Measurements from ENCODE around the gene CAMTA1. TPM values are rescaled to one million over a fixed set of nuclear protein-coding genes. Genes with fewer than 3 reads are reported as not detected.

Gene CAMTA1
- polyA plus RNA-seq, 1 of the 3 experiments (the other 2 are of a cell fraction), result 63.1 TPM

GRCh38 chr1:7638078-7638477, 852.8 kb downstream of the CAMTA1 start:
- TF ChIP-seq RXRA (IDR thresholded peaks at IDR 0.05; ENCODE audit: borderline replicate concordance, low read depth) (no peak), CHD2 (IDR thresholded peaks at IDR 0.05; ENCODE audit: low read length, partially characterized antibody) (no peak), FOXM1 (IDR thresholded peaks at IDR 0.05; ENCODE audit: low read depth) (no peak), SIN3A (IDR thresholded peaks at IDR 0.05; ENCODE audit: borderline replicate concordance, low read depth, low read length) (no peak), CTCF (IDR thresholded peaks at IDR 0.05) (no peak), NRF1 (IDR thresholded peaks at IDR 0.05; ENCODE audit: low read depth, low read length) (no peak), TCF12 (IDR thresholded peaks at IDR 0.05) (no peak)
- TF ChIP-seq, protein P1, sequence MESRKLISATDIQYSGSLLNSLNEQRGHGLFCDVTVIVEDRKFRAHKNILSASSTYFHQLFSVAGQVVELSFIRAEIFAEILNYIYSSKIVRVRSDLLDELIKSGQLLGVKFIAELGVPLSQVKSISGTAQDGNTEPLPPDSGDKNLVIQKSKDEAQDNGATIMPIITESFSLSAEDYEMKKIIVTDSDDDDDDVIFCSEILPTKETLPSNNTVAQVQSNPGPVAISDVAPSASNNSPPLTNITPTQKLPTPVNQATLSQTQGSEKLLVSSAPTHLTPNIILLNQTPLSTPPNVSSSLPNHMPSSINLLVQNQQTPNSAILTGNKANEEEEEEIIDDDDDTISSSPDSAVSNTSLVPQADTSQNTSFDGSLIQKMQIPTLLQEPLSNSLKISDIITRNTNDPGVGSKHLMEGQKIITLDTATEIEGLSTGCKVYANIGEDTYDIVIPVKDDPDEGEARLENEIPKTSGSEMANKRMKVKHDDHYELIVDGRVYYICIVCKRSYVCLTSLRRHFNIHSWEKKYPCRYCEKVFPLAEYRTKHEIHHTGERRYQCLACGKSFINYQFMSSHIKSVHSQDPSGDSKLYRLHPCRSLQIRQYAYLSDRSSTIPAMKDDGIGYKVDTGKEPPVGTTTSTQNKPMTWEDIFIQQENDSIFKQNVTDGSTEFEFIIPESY (IDR thresholded peaks at IDR 0.05; ENCODE audit: borderline replicate concordance, low read depth), result no peak
- H3K9me3 ChIP-seq, result no peaks in the 10 kb centered on the region
- H3K9ac ChIP-seq, result no peak overlapping the region
- H4K20me1 ChIP-seq (ENCODE audit: insufficient read depth), result no peaks in the 10 kb centered on the region
- H3K9me2 ChIP-seq, result no peaks in the 10 kb centered on the region
- H2AFZ ChIP-seq (ENCODE audit: low read depth), result no peak overlapping the region
- H3K4me3 ChIP-seq (ENCODE audit: low read depth in 2 of 2, low read length in 1 of 2), result no peak overlapping the region
- POLR2A ChIA-PET, result no interaction called here
- DNase-seq, result no peak
- H3K4me2 ChIP-seq, result no peak overlapping the region
- H3F3A ChIP-seq (replicated peaks; ENCODE audit: insufficient read depth), result no peaks in the 10 kb centered on the region
- CTCF ChIA-PET, result interaction anchor here (0.7 to 2.1 kb wide), 7 partner anchors 10 to 568 kb away, joined by 3 to 12 read pairs (median 3); no protein-coding TSS in a partner anchor
- H3K36me3 ChIP-seq (replicated peaks in 1 of 2; ENCODE audit: control insufficient read depth in 1 of 2, insufficient read depth in 2 of 2, low read length in 1 of 2), result no peaks in the 10 kb centered on the region
- 84% methylated on average over 7 of the region's 8 CpGs for WGBS (ENCODE audit: low lambda C conversion rate)
- H3K27me3 ChIP-seq (ENCODE audit: insufficient read depth), result no peaks in the 10 kb centered on the region
- peaks cover 0 to 72% of the 10 kb centered on the region in 2 experiments; a peak in 1 of 4 replicates for H3K4me1 ChIP-seq (ENCODE audit: control insufficient read depth in 1 of 2, insufficient read depth in 2 of 2, low read depth in 1 of 2, low read length in 1 of 2)
- H3K27ac ChIP-seq (ENCODE audit: low read depth in 2 of 2, low read length in 1 of 2), result peak overlapping the region in 1 of 2 experiments; percentile 81; a peak in 2 of 4 replicates
- H3K79me2 ChIP-seq (ENCODE audit: insufficient read depth), result no peaks in the 10 kb centered on the region

DNA sequence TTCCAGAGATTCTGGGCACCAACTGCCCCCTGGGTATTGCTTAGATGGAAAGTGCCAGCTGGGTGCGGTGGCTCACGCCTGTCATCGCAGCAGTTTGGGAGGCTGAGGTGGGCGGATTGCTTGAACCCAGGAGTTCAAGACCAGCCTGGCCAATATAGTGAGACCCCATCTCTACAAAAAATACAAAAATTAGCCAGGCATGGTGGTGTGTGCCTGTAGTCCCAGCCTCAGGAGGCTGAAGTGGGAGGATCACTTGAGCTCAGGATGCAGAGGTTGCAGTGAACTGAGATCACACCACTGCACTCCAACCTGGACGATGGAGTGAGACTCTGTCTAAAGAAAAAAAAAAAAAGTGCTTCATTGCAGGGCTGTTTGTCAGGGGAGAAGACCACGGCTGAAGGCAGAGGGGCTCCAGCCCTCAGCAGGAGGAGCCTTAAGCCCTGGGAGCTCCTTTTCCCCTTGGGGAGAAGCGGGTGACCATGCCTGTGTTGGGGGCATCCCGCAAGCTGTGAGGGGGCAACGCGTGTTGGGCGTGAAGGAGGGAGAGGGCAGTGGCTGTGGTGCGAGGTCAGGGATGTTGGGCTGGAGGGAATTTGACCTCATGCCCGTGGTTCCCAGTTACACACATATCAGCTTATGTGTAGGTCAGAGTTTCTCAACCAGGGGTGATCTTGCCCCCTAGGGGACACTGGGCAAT, 854.3 kb downstream of the CAMTA1 start:
- Histone ChIP-seq H3K4me3 (ENCODE audit: low read depth in 2 of 2, low read length in 1 of 2) (no peak overlapping the region), H4K20me1 (ENCODE audit: insufficient read depth) (no peaks in the 10 kb centered on the region), H3K9me2 (no peaks in the 10 kb centered on the region), H3K27ac (ENCODE audit: low read depth in 2 of 2, low read length in 1 of 2) (no peak overlapping the region; a peak in 1 of 4 replicates), H2AFZ (ENCODE audit: low read depth) (no peak overlapping the region), H3K4me2 (no peak overlapping the region), H3K9me3 (no peaks in the 10 kb centered on the region), H3K9ac (no peak overlapping the region), H3K79me2 (ENCODE audit: insufficient read depth) (no peaks in the 10 kb centered on the region), H3K36me3 (replicated peaks in 1 of 2; ENCODE audit: control insufficient read depth in 1 of 2, insufficient read depth in 2 of 2, low read length in 1 of 2) (no peaks in the 10 kb centered on the region), H3K4me1 (ENCODE audit: control insufficient read depth in 1 of 2, insufficient read depth in 2 of 2, low read depth in 1 of 2, low read length in 1 of 2) (peaks cover 0 to 67% of the 10 kb centered on the region in 2 experiments; a peak in 1 of 4 replicates), H3F3A (replicated peaks; ENCODE audit: insufficient read depth) (no peaks in the 10 kb centered on the region), H3K27me3 (ENCODE audit: insufficient read depth) (no peaks in the 10 kb centered on the region)
- DNase-seq, result no peak
- POLR2A ChIA-PET, result interaction anchor here (0.6 to 1.1 kb wide), 2 partner anchors 9 to 60 kb away, joined by 3 read pairs; no protein-coding TSS in a partner anchor
- TF ChIP-seq USF2 (IDR thresholded peaks at IDR 0.05; ENCODE audit: borderline replicate concordance, low read depth, low read length) (no peak), CTCF (IDR thresholded peaks at IDR 0.05) (no peak), TAF1 (IDR thresholded peaks at IDR 0.05; ENCODE audit: borderline replicate concordance, low read depth, low read length) (no peak), GATA2 (CRISPR knock-in tag; IDR thresholded peaks at IDR 0.05) (no peak), RCOR1 (IDR thresholded peaks at IDR 0.05; ENCODE audit: low read length) (no peak), CHD2 (IDR thresholded peaks at IDR 0.05; ENCODE audit: low read length, partially characterized antibody) (no peak), YY1 (IDR thresholded peaks at IDR 0.05; ENCODE audit: low read depth) (no peak), RXRA (IDR thresholded peaks at IDR 0.05; ENCODE audit: borderline replicate concordance, low read depth) (no peak), FOSL2 (IDR thresholded peaks at IDR 0.05; ENCODE audit: borderline replicate concordance, low read depth) (no peak), MXI1 (IDR thresholded peaks at IDR 0.05; ENCODE audit: low read depth, low read length) (no peak), TEAD4 (IDR thresholded peaks at IDR 0.05; ENCODE audit: borderline replicate concordance, insufficient read depth) (no peak), GABPA (IDR thresholded peaks at IDR 0.05; ENCODE audit: low read depth) (no peak), SIN3A (IDR thresholded peaks at IDR 0.05; ENCODE audit: borderline replicate concordance, low read depth, low read length) (no peak), USF1 (IDR thresholded peaks at IDR 0.05; ENCODE audit: borderline replicate concordance, low read depth) (no peak)
- 79% methylated on average over 8 of the region's 13 CpGs for WGBS (ENCODE audit: low lambda C conversion rate)
- CTCF ChIA-PET, result interaction anchor here (1.0 to 3.1 kb wide), 7 partner anchors 8 to 375 kb away, joined by 3 to 18 read pairs (median 3); no protein-coding TSS in a partner anchor
